Right lobe of liver (tissue), 6 donors: ENCODE measurements around the gene DAP. TPM values are rescaled to one million over a fixed set of nuclear protein-coding genes. Genes with fewer than 3 reads are reported as not detected.
A peak's percentile ranks its signal among the peaks of the same experiment; 100 is the strongest.

Source experiments
- ATAC-seq, 4 donors: fragments of 200-7000 bp; cut with Tn5 transposase; one replicate each; pipeline ENCODE4 v1.9.1; 2020; ENCODE audit warnings: mild to moderate bottlenecking in 4 of 4, moderate library complexity in 4 of 4
- DNase-seq, 3 donors: peaks; one replicate each; pipeline ENCODE4 v3.0.0-alpha.2; 2020
- H3K27ac ChIP-seq, 3 donors: fragments of 200-600 bp; one replicate each; pipeline ENCODE4 v1.8.0; 2022
- H3K27me3 ChIP-seq, 2 donors: fragments of 200-600 bp; one replicate each; pipeline ENCODE4 v1.8.0; 2022
- H3K36me3 ChIP-seq, 4 donors: fragments of 200-600 bp; sonication (generic) in 1 of 4; one replicate each; pipeline versions ENCODE4 v1.5.1 to v1.8.0; 2017 to 2022; ENCODE audit warnings: control low read depth in 1 of 4
- H3K4me1 ChIP-seq, 4 donors: fragments of 200-600 bp; sonication (generic) in 1 of 4; one replicate each; pipeline versions ENCODE4 v1.5.1 to v1.8.0; 2017 to 2022; ENCODE audit warnings: control low read depth in 1 of 4
- H3K4me3 ChIP-seq, 3 donors: fragments of 200-600 bp; one replicate each; pipeline ENCODE4 v1.8.0; 2022
- H3K9me3 ChIP-seq, 4 donors: fragments of 200-600 bp; sonication (generic) in 1 of 4; one replicate each; pipeline versions ENCODE4 v1.5.1 to v1.8.0; 2017 to 2022; ENCODE audit warnings: control low read depth in 1 of 4
- POLR2A ChIP-seq: fragments of 450-650 bp; IDR thresholded peaks from one replicate; pipeline ENCODE4 v1.6.1; 2017; ENCODE audit warnings: antibody characterized with exemption, mild to moderate bottlenecking
- WGBS: methylation state at CpG from one replicate; pipeline ENCODE4 v1.1.6; 2018; ENCODE audit warnings: low coverage, low lambda C conversion rate; ENCODE audit not compliant: insufficient coverage; ENCODE audit errors: missing lambda C conversion rate; 5-methylcytosine and 5-hydroxymethylcytosine counted together
- intact Hi-C, 2 donors: fragments of 100-400 bp; cut with DNase I; formaldehyde crosslinking; loops; one replicate each; pipeline versions ENCODE4 v1.11.2 to v1.14.1; 2022
- total RNA-seq, 6 experiments: library from RNA; depleted of rRNA in 2 of 6; stranded (reverse); fragments of >200 nt in 2 of 6; fragmentation: NEBNext Ultra II Directional in 3 of 6; extraction: Animal tissue kit (Norgen Biotek cat#: 25700) in 3 of 6; gene quantifications; one replicate each; pipeline versions ENCODE4 v1.1.0 to v1.2.4, GENCODE V29; 2016 to 2023
- TF ChIP-seq, protein P1 (sequence below), 4 donors: fragments of 200-600 bp in 3 of 4; fragments of 450-650 bp in 1 of 4; IDR thresholded peaks; one replicate each; pipeline versions ENCODE4 v1.5.1 to v1.8.0; 2016 to 2022; ENCODE audit warnings: antibody characterized with exemption in 4 of 4, mild to moderate bottlenecking in 2 of 4
- donor health status: DM: no; HTN: yes; CAD: no.
- donor health status: DM: no; HTN: no; CAD: no.
- donor health status: DM: no; HTN: no; CAD: no.
- donor health status: DM: no; HTN: yes; CAD: no.
- donor health status: DM: no; HTN: yes; CAD: no.

DAP gene
- total RNA-seq, 6 experiments from 2014 or later = 97.0 to 126 (median 104) TPM

DNA sequence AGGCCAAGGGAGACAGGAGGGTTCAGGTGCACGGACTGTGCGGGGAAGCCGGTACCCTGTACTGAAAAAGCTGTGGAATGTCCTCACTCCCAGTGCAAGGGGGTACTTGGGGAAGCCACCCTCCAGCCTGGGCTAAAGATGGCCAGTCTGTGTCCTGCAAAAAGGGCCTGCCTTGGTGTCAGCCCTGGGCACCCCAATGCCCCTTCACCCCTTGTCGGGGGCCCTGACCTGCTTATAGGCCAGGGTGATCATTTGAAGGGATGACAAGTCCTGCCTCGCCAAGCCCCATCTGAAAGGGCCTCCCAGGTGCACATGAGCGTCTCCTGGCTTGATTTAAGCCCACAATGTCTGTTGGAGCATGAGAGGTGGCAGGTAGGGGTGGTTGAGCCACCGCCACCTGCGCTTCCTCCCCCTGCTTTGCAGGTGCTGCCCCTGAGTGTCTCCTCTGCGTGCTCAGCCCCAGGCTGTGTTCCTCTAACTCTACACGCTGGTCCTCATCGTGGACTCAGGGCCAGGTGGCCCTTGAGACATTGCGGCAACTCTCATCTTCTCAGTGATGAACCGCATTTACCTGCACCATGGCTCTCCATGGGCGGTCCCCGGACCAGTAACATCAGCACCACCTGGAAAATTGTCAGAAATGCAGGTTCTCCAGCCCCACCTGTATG is 100.2 kb downstream of the DAP start:
- peak in 1 of 3 donors; percentile 22 for DNase-seq
- Histone ChIP-seq H3K36me3 (no peaks in the 10 kb centered on the region), H3K27ac (no peak overlapping the region), H3K9me3 (no peaks in the 10 kb centered on the region), H3K4me1 (peaks cover 0 to 8% (median 0%) of the 10 kb centered on the region in 4 donors), H3K4me3 (no peak overlapping the region), H3K27me3 (no peaks in the 10 kb centered on the region)
- TF ChIP-seq, protein P1, sequence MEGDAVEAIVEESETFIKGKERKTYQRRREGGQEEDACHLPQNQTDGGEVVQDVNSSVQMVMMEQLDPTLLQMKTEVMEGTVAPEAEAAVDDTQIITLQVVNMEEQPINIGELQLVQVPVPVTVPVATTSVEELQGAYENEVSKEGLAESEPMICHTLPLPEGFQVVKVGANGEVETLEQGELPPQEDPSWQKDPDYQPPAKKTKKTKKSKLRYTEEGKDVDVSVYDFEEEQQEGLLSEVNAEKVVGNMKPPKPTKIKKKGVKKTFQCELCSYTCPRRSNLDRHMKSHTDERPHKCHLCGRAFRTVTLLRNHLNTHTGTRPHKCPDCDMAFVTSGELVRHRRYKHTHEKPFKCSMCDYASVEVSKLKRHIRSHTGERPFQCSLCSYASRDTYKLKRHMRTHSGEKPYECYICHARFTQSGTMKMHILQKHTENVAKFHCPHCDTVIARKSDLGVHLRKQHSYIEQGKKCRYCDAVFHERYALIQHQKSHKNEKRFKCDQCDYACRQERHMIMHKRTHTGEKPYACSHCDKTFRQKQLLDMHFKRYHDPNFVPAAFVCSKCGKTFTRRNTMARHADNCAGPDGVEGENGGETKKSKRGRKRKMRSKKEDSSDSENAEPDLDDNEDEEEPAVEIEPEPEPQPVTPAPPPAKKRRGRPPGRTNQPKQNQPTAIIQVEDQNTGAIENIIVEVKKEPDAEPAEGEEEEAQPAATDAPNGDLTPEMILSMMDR (IDR thresholded peaks at IDR 0.05) = no peak
- no peak for TF ChIP-seq POLR2A
- intact Hi-C loops = no loop called here
- WGBS = 100% methylated on average over 2 of the region's 15 CpGs
- ATAC-seq = no peak

DNA sequence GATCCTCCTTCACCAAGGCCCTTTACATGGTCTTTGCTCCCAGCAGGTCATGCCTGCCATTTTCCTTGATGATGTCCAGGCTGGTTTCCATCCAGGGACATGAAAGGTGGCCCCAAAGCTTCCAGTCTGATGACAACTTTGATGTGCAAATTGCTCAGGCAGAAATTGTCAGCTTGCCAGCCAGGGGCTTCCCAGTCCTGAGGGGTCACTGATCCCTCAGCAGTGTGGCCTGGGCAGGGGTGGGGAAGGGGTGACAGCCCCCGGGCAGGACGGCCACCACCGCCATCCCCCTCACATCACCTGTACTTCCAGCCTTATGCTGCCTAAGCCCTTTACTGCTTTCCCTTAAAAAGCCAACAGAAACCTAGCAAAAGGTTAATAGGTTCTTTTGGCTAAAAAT is 100.9 kb downstream of the DAP start:
- WGBS = 86% methylated on average over 3 of the region's 3 CpGs
- Histone ChIP-seq H3K9me3 (no peaks in the 10 kb centered on the region), H3K27me3 (no peaks in the 10 kb centered on the region), H3K36me3 (no peaks in the 10 kb centered on the region), H3K27ac (no peak overlapping the region), H3K4me1 (peaks cover 0 to 8% (median 0%) of the 10 kb centered on the region in 4 donors), H3K4me3 (no peak overlapping the region)
- TF ChIP-seq, protein P1 (IDR thresholded peaks at IDR 0.05) = no peak
- no peak for TF ChIP-seq POLR2A
- intact Hi-C loops = no loop called here
- ATAC-seq = no peak
- DNase-seq = peak in 1 of 3 donors; percentile 23

DNA sequence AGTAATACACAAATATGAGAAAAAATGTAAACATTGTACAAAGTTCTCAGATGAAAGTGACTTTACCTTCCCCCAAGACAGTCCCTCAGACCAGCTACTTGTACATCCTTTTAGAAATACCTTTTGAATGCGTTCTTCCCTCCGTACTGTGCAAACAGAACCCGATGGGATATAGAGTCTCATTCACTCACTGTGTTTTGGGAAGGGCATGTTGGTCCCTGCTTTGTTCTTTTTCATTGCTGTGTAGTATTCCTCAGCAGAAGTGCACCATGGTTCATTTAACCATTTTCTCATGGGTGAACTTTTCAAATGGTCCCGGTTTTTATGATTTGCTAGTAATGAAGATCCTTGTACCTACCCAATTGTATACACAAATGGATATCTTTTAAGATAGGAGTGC is 102.8 kb downstream of the DAP start:
- Histone ChIP-seq H3K4me3 (no peak overlapping the region), H3K4me1 (peaks cover 0 to 2% (median 0%) of the 10 kb centered on the region in 4 donors), H3K27me3 (no peaks in the 10 kb centered on the region), H3K36me3 (no peaks in the 10 kb centered on the region), H3K27ac (no peak overlapping the region), H3K9me3 (no peaks in the 10 kb centered on the region)
- TF ChIP-seq, protein P1 (IDR thresholded peaks at IDR 0.05) = no peak
- intact Hi-C loops = no loop called here
- ATAC-seq (no peak), DNase-seq (no peak)
- WGBS = 70% methylated on average over 4 of the region's 4 CpGs

DNA sequence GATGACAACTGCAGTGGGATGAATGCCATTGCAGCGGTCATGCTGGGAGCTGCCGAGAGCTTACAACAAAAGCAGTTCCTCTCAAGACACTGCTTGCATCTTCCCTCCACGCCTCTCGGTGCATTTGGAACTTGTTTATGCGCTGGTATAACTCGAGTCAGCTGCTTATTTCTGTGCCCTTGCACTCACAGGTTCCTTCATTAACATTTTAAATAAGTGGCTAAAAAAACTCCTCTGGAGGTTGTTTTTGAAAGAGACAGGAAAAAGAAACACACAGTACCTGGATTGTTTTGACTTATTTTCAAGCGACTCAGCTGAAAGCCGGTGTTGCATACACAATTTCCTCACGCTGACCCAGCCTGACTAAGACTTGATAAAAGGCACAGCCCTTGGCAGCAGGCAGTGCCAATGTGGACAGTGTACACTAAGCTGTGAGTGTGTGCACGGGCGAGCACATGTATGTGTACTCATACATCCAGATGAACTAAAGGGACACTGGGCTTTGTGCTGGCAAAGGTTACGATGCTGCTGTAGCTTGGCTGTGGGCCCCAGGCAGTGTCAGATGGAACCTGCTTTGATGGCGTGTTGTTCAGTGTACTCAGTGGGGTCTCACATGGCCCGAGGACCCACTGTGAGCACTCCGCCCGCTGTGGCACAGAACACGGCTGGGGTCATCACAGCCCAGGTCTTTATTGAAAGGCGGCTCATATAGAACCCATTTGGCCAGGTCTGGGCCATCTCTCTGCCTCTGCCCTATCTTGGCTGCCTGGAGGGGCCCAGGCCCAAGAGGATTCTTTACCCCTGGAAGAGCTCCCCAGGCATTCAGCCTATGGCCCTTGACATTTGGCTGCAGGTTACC is 104.8 kb downstream of the DAP start:
- Histone ChIP-seq H3K9me3 (no peaks in the 10 kb centered on the region), H3K27ac (no peak overlapping the region), H3K4me1 (no peaks in the 10 kb centered on the region), H3K4me3 (no peak overlapping the region), H3K36me3 (no peaks in the 10 kb centered on the region), H3K27me3 (no peaks in the 10 kb centered on the region)
- ATAC-seq = peak in 2 of 4 donors; percentile 19 to 63
- DNase-seq = peak in 1 of 3 donors; percentile 23
- WGBS = 69% methylated on average over 17 of the region's 18 CpGs
- TF ChIP-seq POLR2A = no peak
- TF ChIP-seq, protein P1 (IDR thresholded peaks at IDR 0.05) = no peak
- intact Hi-C loops = no loop called here
